ENCODE measurements around the gene LCNL1. TPM values are rescaled to one million over a fixed set of nuclear protein-coding genes. Genes with fewer than 3 reads are reported as not detected.

The LCNL1 gene
- total RNA-seq, 3 donors from 2014 or later = 0.16 to 0.29 TPM; not detected in 1

- H3K27me3 ChIP-seq = no peaks in the 10 kb centered on the region
- DNase-seq (ENCODE audit: low spot score in 2 of 2) = no peak
- intact Hi-C loops (cut with DNase I; ENCODE audit: low total_unique reads) = no loop called here
- H3K4me1 ChIP-seq = no peaks in the 10 kb centered on the region
- H3K9me3 ChIP-seq = no peaks in the 10 kb centered on the region
- H3K4me3 ChIP-seq = no peak overlapping the region
- H3K27ac ChIP-seq = no peak overlapping the region
- no peaks in the 10 kb centered on the region for H3K36me3 ChIP-seq
- TF ChIP-seq POLR2A (IDR thresholded peaks at IDR 0.05) = no peak
- TF ChIP-seq POLR2AphosphoS5 (IDR thresholded peaks at IDR 0.05) = no peak
- no peak for TF ChIP-seq CTCF (IDR thresholded peaks at IDR 0.05)
These were observed 34.3 kb downstream of the LCNL1 start for GRCh38 chr9:137017071-137017470.

GRCh38 chr9:137017791-137018497 lies 35.2 kb downstream of the LCNL1 start:
- Histone ChIP-seq H3K4me1 (no peaks in the 10 kb centered on the region), H3K36me3 (no peaks in the 10 kb centered on the region), H3K27ac (no peak overlapping the region), H3K9me3 (no peaks in the 10 kb centered on the region), H3K27me3 (no peaks in the 10 kb centered on the region), H3K4me3 (no peak overlapping the region)
- no peak for DNase-seq (ENCODE audit: low spot score in 2 of 2)
- intact Hi-C loops (cut with DNase I; ENCODE audit: low total_unique reads) = no loop called here
- no peak for TF ChIP-seq CTCF (IDR thresholded peaks at IDR 0.05)
- TF ChIP-seq POLR2A (IDR thresholded peaks at IDR 0.05) = no peak
- TF ChIP-seq POLR2AphosphoS5 (IDR thresholded peaks at IDR 0.05) = no peak

GRCh38 chr9:137018761-137019559 lies 36.2 kb downstream of the LCNL1 start:
- TF ChIP-seq POLR2A (IDR thresholded peaks at IDR 0.05) (no peak), CTCF (IDR thresholded peaks at IDR 0.05) (no peak), POLR2AphosphoS5 (IDR thresholded peaks at IDR 0.05) (no peak)

GRCh38 chr9:137019891-137020683 lies 37.3 kb downstream of the LCNL1 start:
- intact Hi-C loops (cut with DNase I; ENCODE audit: low total_unique reads) = no loop called here
- TF ChIP-seq CTCF (IDR thresholded peaks at IDR 0.05) (no peak), POLR2A (IDR thresholded peaks at IDR 0.05) (no peak), POLR2AphosphoS5 (IDR thresholded peaks at IDR 0.05) (no peak)

More at GRCh38 chr9:137018761-137019559, 36.2 kb downstream of the LCNL1 start:
- intact Hi-C loops (cut with DNase I; ENCODE audit: low total_unique reads) = no loop called here
- Histone ChIP-seq H3K27me3 (no peaks in the 10 kb centered on the region), H3K36me3 (no peaks in the 10 kb centered on the region), H3K4me1 (no peaks in the 10 kb centered on the region), H3K27ac (no peak overlapping the region), H3K9me3 (no peaks in the 10 kb centered on the region), H3K4me3 (no peak overlapping the region)
- DNase-seq (ENCODE audit: low spot score in 2 of 2) = no peak

More at GRCh38 chr9:137019891-137020683, 37.3 kb downstream of the LCNL1 start:
- Histone ChIP-seq H3K9me3 (no peaks in the 10 kb centered on the region), H3K4me1 (no peaks in the 10 kb centered on the region), H3K36me3 (no peaks in the 10 kb centered on the region), H3K4me3 (no peak overlapping the region), H3K27ac (no peak overlapping the region), H3K27me3 (no peaks in the 10 kb centered on the region)
- DNase-seq (ENCODE audit: low spot score in 2 of 2) = no peak
